K562 (cell line): ENCODE results near the gene RABGAP1L. TPM values are rescaled to one million over a fixed set of nuclear protein-coding genes. Genes with fewer than 3 reads are reported as not detected.
A peak's percentile ranks its signal among the peaks of the same experiment; 100 is the strongest.

Experiments used
- CBFA2T3 ChIP-seq: fragments of 450-650 bp; IDR thresholded peaks from 2 replicates; pipeline ENCODE4 v1.6.1; 2017
- CTBP1 ChIP-seq: fragments of 450-650 bp; IDR thresholded peaks from 2 replicates; pipeline ENCODE4 v1.6.1; 2016; ENCODE audit warnings: borderline replicate concordance
- E2F3 ChIP-seq: fragments of 250-450 bp; sonication (Bioruptor Pico); IDR thresholded peaks from 2 replicates; pipeline ENCODE4 v1.4.0; 2020; ENCODE audit warnings: mild to moderate bottlenecking
- EP300 ChIP-seq: IDR thresholded peaks from 2 replicates; pipeline ENCODE4 v1.6.1; 2012; ENCODE audit warnings: low read length, improper control_type of control experiment
- GATAD2A ChIP-seq: fragments of 450-650 bp; IDR thresholded peaks from 2 replicates; pipeline ENCODE4 v1.6.1; 2017
- HNRNPL ChIP-seq: fragments of 200-400 bp; formaldehyde crosslinking; IDR thresholded peaks from 2 replicates; pipeline ENCODE4 v1.6.1; 2017; ENCODE audit warnings: low read depth, mild to moderate bottlenecking, low read length
- LEF1 ChIP-seq: fragments of 450-650 bp; IDR thresholded peaks from 2 replicates; pipeline ENCODE4 v1.6.1; 2016; ENCODE audit warnings: mild to moderate bottlenecking
- MEIS2 ChIP-seq: fragments of 450-650 bp; IDR thresholded peaks from 2 replicates; pipeline ENCODE4 v1.6.1; 2014; ENCODE audit warnings: mild to moderate bottlenecking; ENCODE audit not compliant: partially characterized antibody
- NCOA1 ChIP-seq: fragments of 450-650 bp; IDR thresholded peaks from 2 replicates; pipeline ENCODE4 v1.6.1; 2016; ENCODE audit warnings: low read depth
- POLR2B ChIP-seq: fragments of 450-650 bp; IDR thresholded peaks from 2 replicates; pipeline ENCODE4 v1.6.1; 2018; ENCODE audit warnings: low read depth; ENCODE audit not compliant: partially characterized antibody
- RCOR1 ChIP-seq, 2 experiments: IDR thresholded peaks; 2 replicates each; pipeline ENCODE4 v1.6.1; 2012; ENCODE audit warnings: low read depth in 2 of 2, low read length in 2 of 2, borderline replicate concordance in 1 of 2, improper control_type of control experiment in 1 of 2
- RNF2 ChIP-seq: sonication (generic); IDR thresholded peaks from 2 replicates; pipeline ENCODE4 v1.6.1; 2016
- SMARCA5 ChIP-seq: fragments of 450-650 bp; IDR thresholded peaks from 2 replicates; pipeline ENCODE4 v1.6.1; 2016
- SNRNP70 ChIP-seq: fragments of 200-400 bp; formaldehyde crosslinking; optimal IDR thresholded peaks from 2 replicates; pipeline ENCODE3; 2017; ENCODE audit warnings: low read depth, low read length
- SP1 ChIP-seq: sonication (generic); formaldehyde crosslinking; IDR thresholded peaks from 2 replicates; pipeline ENCODE4 v1.8.1; 2022; ENCODE audit warnings: mild to moderate bottlenecking, missing genetic modification reagents
- SREBF1 ChIP-seq: fragments of 150-350 bp; IDR thresholded peaks from 2 replicates; pipeline ENCODE4 v1.6.1; 2014; ENCODE audit warnings: antibody characterized with exemption, low read depth, low read length, borderline replicate concordance
- ZNF146 ChIP-seq: IDR thresholded peaks from one replicate; pipeline ENCODE4 v1.6.1; 2018; ENCODE audit warnings: missing compliant biosample characterization; ENCODE audit not compliant: unreplicated experiment
- ZNF224 ChIP-seq: sonication (generic); formaldehyde crosslinking; IDR thresholded peaks from 2 replicates; pipeline ENCODE4 v1.8.0; 2022; ENCODE audit warnings: mild to moderate bottlenecking, missing genetic modification reagents
- ZNF23 ChIP-seq: fragments of 250-450 bp; sonication (Bioruptor Pico); IDR thresholded peaks from 2 replicates; pipeline ENCODE4 v1.4.0; 2020; ENCODE audit warnings: mild to moderate bottlenecking
- polyA plus RNA-seq, 8 experiments: library from polyadenylated mRNA; depleted of rRNA in 4 of 8; stranded (reverse) in 5 of 8; unstranded in 3 of 8; fragments of >200 nt; fragmentation: Nextera tagmentation in 2 of 8; fragmentation: Illumina TruSeq in 1 of 8; extraction: Ambion mirVana in 2 of 8; extraction: Trizol in 1 of 8; gene quantifications; 2 replicates each; pipeline versions ENCODE4 v1.2.1 to v1.2.3, GENCODE V29; 2011 to 2014; ENCODE audit warnings: inconsistent platforms in 1 of 8, missing spikeins in 1 of 8
- total RNA-seq, 7 experiments: library from RNA; depleted of rRNA in 6 of 7; stranded (reverse); fragments of >200 nt in 6 of 7; fragmentation: Illumina TruSeq in 2 of 7; extraction: Trizol in 2 of 7; gene quantifications; 2 replicates each; pipeline versions ENCODE4 v1.2.1 to v1.2.3, GENCODE V29; 2011 to 2021; ENCODE audit warnings: low replicate concordance in 1 of 7
- TF ChIP-seq, protein P1 (sequence below): sonication (generic); IDR thresholded peaks from 2 replicates; pipeline ENCODE4 v1.6.1; 2016
- TF ChIP-seq, protein P2 (sequence below): IDR thresholded peaks from 2 replicates; pipeline ENCODE4 v1.6.1; 2016; ENCODE audit warnings: missing genetic modification characterization, missing compliant biosample characterization
- TF ChIP-seq, protein P3 (sequence below): sonication (generic); formaldehyde crosslinking; IDR thresholded peaks from 2 replicates; pipeline ENCODE4 v1.8.0; 2022; ENCODE audit warnings: missing genetic modification reagents, mild to moderate bottlenecking, moderate library complexity, borderline replicate concordance
- TF ChIP-seq, protein P4 (sequence below): fragments of 250-450 bp; sonication (Bioruptor Pico); IDR thresholded peaks from 2 replicates; pipeline ENCODE4 v1.8.0; 2021; ENCODE audit warnings: moderate library complexity, mild to moderate bottlenecking, inconsistent platforms
- TF ChIP-seq, protein P5 (sequence below): fragments of 450-650 bp; IDR thresholded peaks from 2 replicates; pipeline ENCODE4 v1.6.1; 2016; ENCODE audit warnings: antibody characterized with exemption

RABGAP1L gene
- total and polyA plus RNA-seq, 9 of the 15 experiments (the other 6 are each of a cell fraction or from before 2014, with no cell fraction given), result 16.5 to 44.9 (median 26.7) TPM

DNA sequence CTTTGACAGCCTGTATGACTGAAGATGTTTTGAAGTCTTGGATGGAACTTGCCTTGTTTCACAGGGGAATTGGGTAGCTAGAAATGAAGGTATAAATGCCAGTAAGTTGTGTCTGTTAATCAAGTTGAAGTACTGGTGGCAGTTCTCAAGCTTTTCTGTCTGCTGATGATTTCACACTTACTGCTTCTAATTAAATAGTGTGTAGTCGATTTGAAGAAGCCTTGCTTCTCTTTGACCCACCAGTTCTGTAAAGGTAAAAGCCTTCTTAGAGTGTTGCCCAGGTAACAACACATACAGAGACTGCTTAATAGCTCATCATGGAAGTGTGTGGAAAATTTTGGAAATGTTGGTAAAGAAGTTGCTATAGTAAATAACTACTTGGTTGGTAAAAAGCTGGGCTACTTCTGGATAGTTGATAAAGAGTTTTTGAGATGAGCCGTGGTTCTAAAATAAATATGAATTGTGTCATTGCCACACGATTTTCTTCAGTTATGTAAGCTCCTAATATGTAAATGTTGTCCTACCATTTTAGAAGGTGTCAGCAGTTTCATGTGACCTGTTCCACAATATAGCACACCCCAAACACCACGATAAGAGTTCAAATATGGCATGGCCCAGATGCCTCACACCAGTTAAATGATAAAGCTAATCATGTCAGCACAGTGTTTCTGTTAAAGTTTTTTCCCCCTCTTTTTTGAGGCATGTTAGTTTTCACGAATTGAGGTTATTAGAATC is 7.4 kb downstream of the RABGAP1L start (continued):
- no peak for TF ChIP-seq CTBP1
- no peak for TF ChIP-seq POLR2B
- TF ChIP-seq, protein P1, sequence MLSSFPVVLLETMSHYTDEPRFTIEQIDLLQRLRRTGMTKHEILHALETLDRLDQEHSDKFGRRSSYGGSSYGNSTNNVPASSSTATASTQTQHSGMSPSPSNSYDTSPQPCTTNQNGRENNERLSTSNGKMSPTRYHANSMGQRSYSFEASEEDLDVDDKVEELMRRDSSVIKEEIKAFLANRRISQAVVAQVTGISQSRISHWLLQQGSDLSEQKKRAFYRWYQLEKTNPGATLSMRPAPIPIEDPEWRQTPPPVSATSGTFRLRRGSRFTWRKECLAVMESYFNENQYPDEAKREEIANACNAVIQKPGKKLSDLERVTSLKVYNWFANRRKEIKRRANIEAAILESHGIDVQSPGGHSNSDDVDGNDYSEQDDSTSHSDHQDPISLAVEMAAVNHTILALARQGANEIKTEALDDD, result peak; percentile 43
- peak; percentile 49; the same call in 1 of the 2 replicates for TF ChIP-seq NCOA1
- peak; percentile 66; the same call in 1 of the 2 replicates for TF ChIP-seq LEF1
- no peak for TF ChIP-seq HNRNPL
- TF ChIP-seq, protein P2, sequence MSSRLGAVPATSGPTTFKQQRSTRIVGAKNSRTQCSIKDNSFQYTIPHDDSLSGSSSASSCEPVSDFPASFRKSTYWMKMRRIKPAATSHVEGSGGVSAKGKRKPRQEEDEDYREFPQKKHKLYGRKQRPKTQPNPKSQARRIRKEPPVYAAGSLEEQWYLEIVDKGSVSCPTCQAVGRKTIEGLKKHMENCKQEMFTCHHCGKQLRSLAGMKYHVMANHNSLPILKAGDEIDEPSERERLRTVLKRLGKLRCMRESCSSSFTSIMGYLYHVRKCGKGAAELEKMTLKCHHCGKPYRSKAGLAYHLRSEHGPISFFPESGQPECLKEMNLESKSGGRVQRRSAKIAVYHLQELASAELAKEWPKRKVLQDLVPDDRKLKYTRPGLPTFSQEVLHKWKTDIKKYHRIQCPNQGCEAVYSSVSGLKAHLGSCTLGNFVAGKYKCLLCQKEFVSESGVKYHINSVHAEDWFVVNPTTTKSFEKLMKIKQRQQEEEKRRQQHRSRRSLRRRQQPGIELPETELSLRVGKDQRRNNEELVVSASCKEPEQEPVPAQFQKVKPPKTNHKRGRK (tag), result no peak
- TF ChIP-seq SMARCA5, result no peak
- no peak; the same call in 1 of the 2 replicates for TF ChIP-seq ZNF23 (CRISPR knock-in tag)
- peak; percentile 49 for TF ChIP-seq MEIS2
- TF ChIP-seq, protein P3, sequence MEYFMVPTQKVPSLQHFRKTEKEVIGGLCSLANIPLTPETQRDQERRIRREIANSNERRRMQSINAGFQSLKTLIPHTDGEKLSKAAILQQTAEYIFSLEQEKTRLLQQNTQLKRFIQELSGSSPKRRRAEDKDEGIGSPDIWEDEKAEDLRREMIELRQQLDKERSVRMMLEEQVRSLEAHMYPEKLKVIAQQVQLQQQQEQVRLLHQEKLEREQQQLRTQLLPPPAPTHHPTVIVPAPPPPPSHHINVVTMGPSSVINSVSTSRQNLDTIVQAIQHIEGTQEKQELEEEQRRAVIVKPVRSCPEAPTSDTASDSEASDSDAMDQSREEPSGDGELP (CRISPR knock-in tag), result no peak
- TF ChIP-seq SNRNP70, result no peak
- no peak for TF ChIP-seq ZNF224 (CRISPR knock-in tag)
- TF ChIP-seq, protein P4, sequence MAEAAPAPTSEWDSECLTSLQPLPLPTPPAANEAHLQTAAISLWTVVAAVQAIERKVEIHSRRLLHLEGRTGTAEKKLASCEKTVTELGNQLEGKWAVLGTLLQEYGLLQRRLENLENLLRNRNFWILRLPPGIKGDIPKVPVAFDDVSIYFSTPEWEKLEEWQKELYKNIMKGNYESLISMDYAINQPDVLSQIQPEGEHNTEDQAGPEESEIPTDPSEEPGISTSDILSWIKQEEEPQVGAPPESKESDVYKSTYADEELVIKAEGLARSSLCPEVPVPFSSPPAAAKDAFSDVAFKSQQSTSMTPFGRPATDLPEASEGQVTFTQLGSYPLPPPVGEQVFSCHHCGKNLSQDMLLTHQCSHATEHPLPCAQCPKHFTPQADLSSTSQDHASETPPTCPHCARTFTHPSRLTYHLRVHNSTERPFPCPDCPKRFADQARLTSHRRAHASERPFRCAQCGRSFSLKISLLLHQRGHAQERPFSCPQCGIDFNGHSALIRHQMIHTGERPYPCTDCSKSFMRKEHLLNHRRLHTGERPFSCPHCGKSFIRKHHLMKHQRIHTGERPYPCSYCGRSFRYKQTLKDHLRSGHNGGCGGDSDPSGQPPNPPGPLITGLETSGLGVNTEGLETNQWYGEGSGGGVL (CRISPR knock-in tag), result no peak
- peak; percentile 68; the same call in 1 of the 2 replicates for TF ChIP-seq SP1
- TF ChIP-seq CBFA2T3, result peak; percentile 97
- TF ChIP-seq ZNF146, result no peak
- no peak; the same call in 1 of the 2 replicates for TF ChIP-seq GATAD2A
- TF ChIP-seq, protein P5, sequence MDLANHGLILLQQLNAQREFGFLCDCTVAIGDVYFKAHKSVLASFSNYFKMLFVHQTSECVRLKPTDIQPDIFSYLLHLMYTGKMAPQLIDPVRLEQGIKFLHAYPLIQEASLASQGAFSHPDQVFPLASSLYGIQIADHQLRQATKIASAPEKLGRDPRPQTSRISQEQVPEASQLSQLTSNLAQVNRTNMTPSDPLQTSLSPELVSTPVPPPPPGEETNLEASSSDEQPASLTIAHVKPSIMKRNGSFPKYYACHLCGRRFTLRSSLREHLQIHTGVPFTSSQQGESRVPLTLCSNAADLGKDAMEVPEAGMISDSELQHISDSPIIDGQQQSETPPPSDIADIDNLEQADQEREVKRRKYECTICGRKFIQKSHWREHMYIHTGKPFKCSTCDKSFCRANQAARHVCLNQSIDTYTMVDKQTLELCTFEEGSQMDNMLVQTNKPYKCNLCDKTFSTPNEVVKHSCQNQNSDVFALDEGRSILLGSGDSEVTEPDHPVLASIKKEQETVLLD, result peak; percentile 41; the same call in 1 of the 2 replicates
- peak; percentile 83; the same call in 1 of the 2 replicates for TF ChIP-seq RNF2
- TF ChIP-seq E2F3, result no peak
- TF ChIP-seq RCOR1 (IDR thresholded peaks at IDR 0.05; ENCODE audit: borderline replicate concordance in 1 of 2, low read depth in 2 of 2, low read length in 2 of 2), result peak; percentile 37 to 82; a peak in 3 of 4 replicates
- no peak for TF ChIP-seq SREBF1
- peak; percentile 92 for TF ChIP-seq EP300
